GM12878 (cell line): ENCODE measurements around the gene PIK3C2B. TPM values are rescaled to one million over a fixed set of nuclear protein-coding genes. Genes with fewer than 3 reads are reported as not detected.

Experiments
- ATAC-seq: fragments of 200-7000 bp; cut with Tn5 transposase; 3 replicates; pipeline ENCODE4 v1.9.1; 2020; ENCODE audit warnings: mild to moderate bottlenecking, moderate library complexity
- BruUV-seq: library from RNA; stranded (reverse); fragments of 400-500 nt; replicated peaks from 2 replicates; lab custom pipeline; 2021; lab: Mats Ljungman, UMichigan
- CTCF ChIA-PET: fragments of 300-600 bp; sonication (Branson Sonifier 250); formaldehyde crosslinking; extraction: SDS; loops from one replicate; lab custom pipeline; 2021; ENCODE audit warnings: inconsistent platforms; lab: Yijun Ruan, JAX
- POLR2A ChIA-PET: fragments of 350-600 bp; formaldehyde crosslinking; extraction: SDS; loops from one replicate; lab custom pipeline; 2021; ENCODE audit warnings: inconsistent platforms; lab: Charles Lee
- RAD21 ChIA-PET: fragments of 300-600 bp; sonication (Branson Sonifier 250); formaldehyde crosslinking; loops from one replicate; lab custom pipeline; 2023; ENCODE audit warnings: antibody characterized with exemption; ENCODE audit not compliant: unreplicated experiment; lab: Charles Lee
- SMC1A ChIA-PET: fragments of 300-600 bp; sonication (Branson Sonifier 250); formaldehyde crosslinking; loops from one replicate; lab custom pipeline; 2023; ENCODE audit not compliant: unreplicated experiment, uncharacterized antibody; lab: Charles Lee
- DNase-seq: peaks from one replicate; pipeline ENCODE4 v3.0.0-alpha.2; 2011; ENCODE audit warnings: low read depth, low spot score
- FAIRE-seq: peaks from 3 replicates; lab custom pipeline; 2011; peaks lifted over from hg19 to GRCh38; lab: Jason Lieb, UNC
- H2AFZ ChIP-seq: 2 replicates; pipeline ENCODE4 v1.6.0; 2011; ENCODE audit warnings: low read depth, low read length, control low read depth; ENCODE audit not compliant: control insufficient read depth
- H3K27ac ChIP-seq: 2 replicates; pipeline ENCODE4 v1.5.1; 2011; ENCODE audit warnings: control low read depth; ENCODE audit not compliant: control insufficient read depth, insufficient read depth
- H3K27me3 ChIP-seq, 2 experiments: replicated peaks in 1 of 2; 2 replicates each; pipeline versions ENCODE4 v1.6.0 to v1.6.1; 2011; ENCODE audit warnings: low read length in 1 of 2; ENCODE audit not compliant: control insufficient read depth in 2 of 2, insufficient read depth in 2 of 2
- H3K36me3 ChIP-seq, 2 experiments: 2 replicates each; pipeline ENCODE4 v1.5.1; 2011; ENCODE audit warnings: low read length in 1 of 2; ENCODE audit not compliant: control insufficient read depth in 2 of 2, insufficient read depth in 2 of 2
- H3K4me1 ChIP-seq: 2 replicates; pipeline ENCODE4 v1.6.1; 2011; ENCODE audit warnings: mild to moderate bottlenecking, low read length, moderate library complexity, mixed read lengths; ENCODE audit not compliant: control insufficient read depth, insufficient read depth
- H3K4me2 ChIP-seq: 2 replicates; pipeline ENCODE4 v1.6.0; 2011; ENCODE audit warnings: control low read depth; ENCODE audit not compliant: control insufficient read depth, insufficient read depth
- H3K4me3 ChIP-seq: fragments of 200-600 bp; sonication (generic); 2 replicates; pipeline ENCODE4 v1.5.1; 2016
- H3K79me2 ChIP-seq: 2 replicates; pipeline ENCODE4 v1.6.0; 2011; ENCODE audit warnings: low read length; ENCODE audit not compliant: control insufficient read depth, insufficient read depth
- H3K9ac ChIP-seq: 2 replicates; pipeline ENCODE4 v1.8.0; 2011; ENCODE audit warnings: low read length, control low read depth, mixed read lengths; ENCODE audit not compliant: control insufficient read depth, insufficient read depth
- H3K9me3 ChIP-seq: replicated peaks from 3 replicates; pipeline ENCODE4 v1.5.1; 2011; ENCODE audit warnings: mild to moderate bottlenecking, low read length; ENCODE audit not compliant: control insufficient read depth, insufficient read depth
- H4K20me1 ChIP-seq: 2 replicates; pipeline ENCODE4 v1.6.0; 2011; ENCODE audit not compliant: control insufficient read depth, insufficient read depth
- HDAC6 ChIP-seq: fragments of 200-600 bp; sonication (generic); IDR thresholded peaks from one replicate; pipeline ENCODE4 v1.8.0; 2017; ENCODE audit warnings: antibody characterized with exemption; ENCODE audit not compliant: unreplicated experiment
- SPI1 ChIP-seq: IDR thresholded peaks from 2 replicates; pipeline ENCODE4 v1.6.1; 2011; ENCODE audit warnings: low read depth, mild to moderate bottlenecking, low read length, moderate library complexity, borderline replicate concordance; ENCODE audit not compliant: insufficient read depth
- ZNF384 ChIP-seq: IDR thresholded peaks from 2 replicates; pipeline ENCODE4 v1.6.1; 2012; ENCODE audit warnings: low read depth, mild to moderate bottlenecking, low read length, improper control_type of control experiment, borderline replicate concordance
- WGBS: methylation state at CpG from one replicate; pipeline ENCODE4 v1.1.6; 2016; ENCODE audit warnings: low lambda C conversion rate; ENCODE audit not compliant: insufficient replicate concordance, insufficient coverage; ENCODE audit errors: missing lambda C conversion rate; 5-methylcytosine and 5-hydroxymethylcytosine counted together
- in situ Hi-C: fragments of 300-500 bp; cut with MboI; formaldehyde crosslinking; loops from 9 replicates; pipeline ENCODE4 v1.14.3; 2018; ENCODE audit warnings: mixed read lengths
- intact Hi-C: fragments of 100-400 bp; cut with micrococcal nuclease; formaldehyde crosslinking; loops from one replicate; pipeline ENCODE4 v1.14.2; 2022; ENCODE audit not compliant: unreplicated experiment
- polyA plus RNA-seq, 11 experiments: library from polyadenylated mRNA; depleted of rRNA in 4 of 11; unstranded in 6 of 11; stranded (reverse) in 5 of 11; fragments of >200 nt; fragmentation: Nextera tagmentation in 4 of 11; fragmentation: Illumina TruSeq in 1 of 11; extraction: Ambion mirVana in 4 of 11; extraction: Trizol in 1 of 11; gene quantifications; 1 replicate in 1 of 11; 2 replicates in 10 of 11; pipeline versions ENCODE4 v1.2.1 to v1.2.3, GENCODE V29; 2011 to 2016; ENCODE audit warnings: inconsistent platforms in 2 of 11, missing spikeins in 2 of 11, low read depth in 1 of 11
- total RNA-seq, 4 experiments: library from RNA; depleted of rRNA in 3 of 4; stranded (reverse); fragments of >200 nt in 3 of 4; fragmentation: Illumina TruSeq in 1 of 4; extraction: Trizol in 1 of 4; gene quantifications; 2 replicates each; pipeline versions ENCODE4 v1.2.1 to v1.2.3, GENCODE V29; 2013 to 2021

The PIK3C2B gene
- total and polyA plus RNA-seq, 10 of the 15 experiments (the other 5 are each of a cell fraction or from before 2014, with no cell fraction given) = 2.2 to 38.1 (median 11.4) TPM

- BruUV-seq = no TSS peak
- POLR2A ChIA-PET = interaction anchor here (1.2 kb wide), 1 partner anchor 48 kb away, joined by 4 read pairs; no protein-coding TSS in a partner anchor
- CTCF ChIA-PET = interaction anchor here (0.9 to 39.0 kb wide), 5 partner anchors 18 to 308 kb away, joined by 3 to 2021 read pairs (median 17); no protein-coding TSS in a partner anchor
- RAD21 ChIA-PET = interaction anchor here (0.8 to 13.5 kb wide), 6 partner anchors 16 to 308 kb away, joined by 4 to 441 read pairs (median 8); no protein-coding TSS in a partner anchor
- no peak overlapping the region for H3K4me2 ChIP-seq
- no peak for ATAC-seq
- TF ChIP-seq SPI1 (peak; percentile 85), HDAC6 (no peak)
- TF ChIP-seq, all 136 proteins: peak for 1
- Histone ChIP-seq H3K4me3 (no peak overlapping the region), H3K27ac (no peak overlapping the region), H3K4me1 (peaks cover 10% of the 10 kb centered on the region), H3K27me3 (no peaks in the 10 kb centered on the region), H3K9me3 (no peaks in the 10 kb centered on the region; the same call in 2 of the 3 replicates), H3K79me2 (peaks cover 3% of the 10 kb centered on the region), H2AFZ (peak overlapping the region; percentile 34), H3K9ac (no peak overlapping the region), H4K20me1 (no peaks in the 10 kb centered on the region), H3K36me3 (no peaks in the 10 kb centered on the region)
- DNase-seq (no peak), FAIRE-seq (no peak)
- SMC1A ChIA-PET = interaction anchor here (0.7 to 19.3 kb wide), 7 partner anchors 19 to 1820 kb away, joined by 3 to 939 read pairs (median 6); no protein-coding TSS in a partner anchor
- 20% methylated on average over 3 of the region's 3 CpGs for WGBS
- in situ Hi-C loops (no loop called here), intact Hi-C loops (loop anchor here (1.0 kb wide), 1 partner anchor 68 kb away; no protein-coding TSS in a partner anchor)
These were observed 4.4 kb upstream of the PIK3C2B start for GRCh38 chr1:204498981-204499380.

- ChIA-PET CTCF (interaction anchor here (1.3 to 39.0 kb wide), 6 partner anchors 9 to 311 kb away, joined by 3 to 2021 read pairs (median 64); partner anchors contain the start of gene MDM4), SMC1A (interaction anchor here (0.7 to 19.3 kb wide), 8 partner anchors 12 to 725 kb away, joined by 3 to 939 read pairs (median 42); partner anchors contain the start of gene MDM4), RAD21 (interaction anchor here (0.6 to 13.5 kb wide), 10 partner anchors 11 to 1170 kb away, joined by 3 to 441 read pairs (median 15); no protein-coding TSS in a partner anchor), POLR2A (interaction anchor here (0.9 to 6.1 kb wide), 11 partner anchors 11 to 96 kb away, joined by 3 to 81 read pairs (median 8); no protein-coding TSS in a partner anchor)
- ATAC-seq (no peak), DNase-seq (no peak), FAIRE-seq (no peak)
- Histone ChIP-seq H3K9ac (peak overlapping the region; percentile 90; the same call in 1 of the 2 replicates), H3K4me2 (peak overlapping the region; percentile 99), H3K36me3 (no peaks in the 10 kb centered on the region), H4K20me1 (no peaks in the 10 kb centered on the region), H3K4me1 (peaks cover 18% of the 10 kb centered on the region), H3K9me3 (no peaks in the 10 kb centered on the region; the same call in 2 of the 3 replicates), H2AFZ (peak overlapping the region; percentile 86), H3K27me3 (no peaks in the 10 kb centered on the region), H3K27ac (no peak overlapping the region; the same call in 1 of the 2 replicates), H3K79me2 (peaks cover 32% of the 10 kb centered on the region), H3K4me3 (peak overlapping the region; percentile 92)
- TF ChIP-seq HDAC6 (no peak), ZNF384 (peak; percentile 51; the same call in 1 of the 2 replicates)
- intact Hi-C loops (loop anchor here (2.0 kb wide), 1 partner anchor 65 kb away; no protein-coding TSS in a partner anchor), in situ Hi-C loops (no loop called here)
- WGBS = 4% methylated on average over 6 of the region's 6 CpGs
- no TSS peak for BruUV-seq
These were observed 1.2 kb upstream of the PIK3C2B start for GRCh38 chr1:204495777-204496176.
